ENCODE results near the gene PRKAG2. TPM values are rescaled to one million over a fixed set of nuclear protein-coding genes. Genes with fewer than 3 reads are reported as not detected.

Gene PRKAG2
- total RNA-seq, 1 donor from 2014 or later = 120 TPM

GRCh38 chr7:151722533-151722932, 154.4 kb downstream of the PRKAG2 start:
- DNase-seq (no peak), ATAC-seq (ENCODE audit: poor library complexity) (peak; percentile 63)
- intact Hi-C loops (cut with DNase I) = no loop called here

GRCh38 chr7:151721694-151722093, 155.2 kb downstream of the PRKAG2 start:
- DNase-seq = no peak

GRCh38 chr7:151721236-151721635, 155.7 kb downstream of the PRKAG2 start:
- intact Hi-C loops (cut with DNase I) = no loop called here
- ATAC-seq (ENCODE audit: poor library complexity) (peak; percentile 9), DNase-seq (no peak)

More at GRCh38 chr7:151721694-151722093, 155.2 kb downstream of the PRKAG2 start:
- intact Hi-C loops (cut with DNase I) = no loop called here
- ATAC-seq (ENCODE audit: poor library complexity) = peak; percentile 51

- DNase-seq (no peak), ATAC-seq (ENCODE audit: poor library complexity) (peak; percentile 35)
- intact Hi-C loops (cut with DNase I) = no loop called here
These were observed 156.6 kb downstream of the PRKAG2 start for GRCh38 chr7:151720280-151720679.

- DNase-seq = no peak
- intact Hi-C loops (cut with DNase I) = no loop called here
- ATAC-seq (ENCODE audit: poor library complexity) = no peak
These were observed 157.0 kb downstream of the PRKAG2 start for GRCh38 chr7:151719897-151720242.

- ATAC-seq (ENCODE audit: poor library complexity) (no peak), DNase-seq (no peak)
- intact Hi-C loops (cut with DNase I) = no loop called here
These were observed 157.7 kb downstream of the PRKAG2 start for GRCh38 chr7:151719031-151719896.

GRCh38 chr7:151717918-151718317, 159.0 kb downstream of the PRKAG2 start:
- DNase-seq = no peak
- intact Hi-C loops (cut with DNase I) = loop anchor here (2.0 kb wide), 1 partner anchor 23 kb away; no protein-coding TSS in a partner anchor
- no peak for ATAC-seq (ENCODE audit: poor library complexity)

GRCh38 chr7:151717415-151717814, 159.5 kb downstream of the PRKAG2 start:
- intact Hi-C loops (cut with DNase I) = loop anchor here (2.0 kb wide), 1 partner anchor 23 kb away; no protein-coding TSS in a partner anchor
- DNase-seq (no peak), ATAC-seq (ENCODE audit: poor library complexity) (peak; percentile 26)

- no peak for DNase-seq
These were observed 160.6 kb downstream of the PRKAG2 start for GRCh38 chr7:151716323-151716722.

GRCh38 chr7:151715666-151716315, 161.1 kb downstream of the PRKAG2 start:
- intact Hi-C loops (cut with DNase I) = loop anchor here (2.0 kb wide), 1 partner anchor 21 kb away; no protein-coding TSS in a partner anchor
- ATAC-seq (ENCODE audit: poor library complexity) (no peak), DNase-seq (peak; percentile 38)

More at GRCh38 chr7:151716323-151716722, 160.6 kb downstream of the PRKAG2 start:
- ATAC-seq (ENCODE audit: poor library complexity) = no peak
- intact Hi-C loops (cut with DNase I) = loop anchor here (2.0 kb wide), 1 partner anchor 22 kb away; no protein-coding TSS in a partner anchor

- no peak for ATAC-seq (ENCODE audit: poor library complexity)
- DNase-seq = no peak
- intact Hi-C loops (cut with DNase I) = no loop called here
These were observed 162.7 kb downstream of the PRKAG2 start for GRCh38 chr7:151714201-151714600.

- ATAC-seq (ENCODE audit: poor library complexity) (no peak), DNase-seq (no peak)
- intact Hi-C loops (cut with DNase I) = no loop called here
These were observed 164.1 kb downstream of the PRKAG2 start for GRCh38 chr7:151712810-151713125.

- intact Hi-C loops (cut with DNase I) = no loop called here
- peak; percentile 71 for DNase-seq
- peak; percentile 49 for ATAC-seq (ENCODE audit: poor library complexity)
These were observed 164.8 kb downstream of the PRKAG2 start for GRCh38 chr7:151711906-151712809.

- DNase-seq = no peak
- ATAC-seq (ENCODE audit: poor library complexity) = no peak
- intact Hi-C loops (cut with DNase I) = no loop called here
These were observed 165.5 kb downstream of the PRKAG2 start for GRCh38 chr7:151711435-151711872.

GRCh38 chr7:151710646-151711434, 166.1 kb downstream of the PRKAG2 start:
- DNase-seq = no peak
- no peak for ATAC-seq (ENCODE audit: poor library complexity)
- intact Hi-C loops (cut with DNase I) = no loop called here

GRCh38 chr7:151710121-151710640, 166.7 kb downstream of the PRKAG2 start:
- peak; percentile 22 for DNase-seq
- intact Hi-C loops (cut with DNase I) = no loop called here
- ATAC-seq (ENCODE audit: poor library complexity) = no peak

- ATAC-seq (ENCODE audit: poor library complexity) = no peak
- intact Hi-C loops (cut with DNase I) = no loop called here
These were observed 167.5 kb downstream of the PRKAG2 start for GRCh38 chr7:151709141-151710038.

More at GRCh38 chr7:151709141-151710038, 167.5 kb downstream of the PRKAG2 start:
- no peak for DNase-seq
